A673 (cell line): ENCODE measurements around the gene CREB3L2. TPM values are rescaled to one million over a fixed set of nuclear protein-coding genes. Genes with fewer than 3 reads are reported as not detected.

ENCODE experiments used
- BruUV-seq: library from RNA; stranded (reverse); fragments of 400-500 nt; replicated peaks from 2 replicates; lab custom pipeline; 2021; lab: Mats Ljungman, UMichigan
- CTCF ChIA-PET: fragments of 300-600 bp; sonication (Branson Sonifier 250); formaldehyde crosslinking; loops from one replicate; lab custom pipeline; 2022; ENCODE audit warnings: antibody characterized with exemption; lab: Charles Lee
- POLR2A ChIA-PET: fragments of 300-600 bp; sonication (Branson Sonifier 250); formaldehyde crosslinking; loops from one replicate; lab custom pipeline; 2022; ENCODE audit warnings: antibody characterized with exemption; ENCODE audit not compliant: low non-redundant PET; lab: Charles Lee
- DNase-seq: peaks from one replicate; pipeline ENCODE4 v3.0.0-alpha.2; 2015; ENCODE audit warnings: low spot score
- H3K27ac ChIP-seq: fragments of 200-600 bp; sonication (generic); 2 replicates; pipeline ENCODE4 v1.5.1; 2016; ENCODE audit warnings: mixed run types, low read depth, mild to moderate bottlenecking, mixed read lengths, antibody characterized with exemption, low read length; ENCODE audit not compliant: poor library complexity, severe bottlenecking
- H3K27me3 ChIP-seq: fragments of 200-600 bp; sonication (generic); replicated peaks from 2 replicates; pipeline ENCODE4 v1.6.1; 2017; ENCODE audit warnings: mixed run types, low read depth, mild to moderate bottlenecking, mixed read lengths, antibody characterized with exemption, low read length; ENCODE audit not compliant: insufficient read depth, poor library complexity
- H3K36me3 ChIP-seq: fragments of 200-600 bp; sonication (generic); 2 replicates; pipeline ENCODE4 v1.6.1; 2016; ENCODE audit warnings: mixed run types, mild to moderate bottlenecking, mixed read lengths, antibody characterized with exemption, low read length; ENCODE audit not compliant: insufficient read depth, poor library complexity, severe bottlenecking
- H3K4me1 ChIP-seq: fragments of 200-600 bp; sonication (generic); 2 replicates; pipeline ENCODE4 v1.6.1; 2017; ENCODE audit warnings: mixed run types, mild to moderate bottlenecking, mixed read lengths, antibody characterized with exemption, low read length; ENCODE audit not compliant: insufficient read depth, poor library complexity, severe bottlenecking
- H3K4me3 ChIP-seq: fragments of 200-600 bp; sonication (generic); 2 replicates; pipeline ENCODE4 v1.5.1; 2016; ENCODE audit warnings: low read depth, mixed run types, mild to moderate bottlenecking, mixed read lengths, low read length; ENCODE audit not compliant: poor library complexity, severe bottlenecking
- H3K9me3 ChIP-seq: fragments of 200-600 bp; sonication (generic); 2 replicates; pipeline ENCODE4 v1.6.1; 2016; ENCODE audit warnings: mixed run types, low read depth, mild to moderate bottlenecking, mixed read lengths, antibody characterized with exemption, low read length; ENCODE audit not compliant: poor library complexity, severe bottlenecking
- CTCF ChIP-seq: fragments of 300-800, 200-600 bp; sonication (generic); conservative IDR thresholded peaks from 2 replicates; pipeline ENCODE4 v1.5.1; 2017; ENCODE audit warnings: low read depth, mild to moderate bottlenecking, antibody characterized with exemption, low read length, moderate library complexity, mixed read lengths
- EZH2 ChIP-seq: fragments of 200-600 bp; sonication (generic); IDR thresholded peaks from 2 replicates; pipeline ENCODE4 v1.6.1; 2017; ENCODE audit warnings: borderline replicate concordance, low read depth, mild to moderate bottlenecking, mixed read lengths, antibody characterized with exemption, low read length; ENCODE audit not compliant: poor library complexity, severe bottlenecking
- intact Hi-C: fragments of 100-400 bp; cut with micrococcal nuclease; formaldehyde crosslinking; loops from one replicate; pipeline ENCODE4 v1.10.0; 2022; ENCODE audit not compliant: unreplicated experiment
- total RNA-seq: library from RNA; stranded (reverse); gene quantifications from 2 replicates; pipeline ENCODE4 v1.2.3, GENCODE V29; 2021

Gene CREB3L2
- total RNA-seq, 1 experiment from 2014 or later, result 17.0 TPM

- TF ChIP-seq EZH2, result no peak
- no peak for TF ChIP-seq CTCF
- intact Hi-C loops, result no loop called here
- H3K4me3 ChIP-seq, result no peak overlapping the region
- H3K27me3 ChIP-seq, result peaks cover 4% of the 10 kb centered on the region
- POLR2A ChIA-PET, result no interaction called here
- no peaks in the 10 kb centered on the region for H3K9me3 ChIP-seq
- no TSS peak for BruUV-seq
- H3K27ac ChIP-seq, result no peak overlapping the region
- CTCF ChIA-PET, result interaction anchor here (0.5 kb wide), 1 partner anchor 754 kb away, joined by 3 read pairs; no protein-coding TSS in a partner anchor
- H3K36me3 ChIP-seq, result no peaks in the 10 kb centered on the region
- peaks cover 5% of the 10 kb centered on the region for H3K4me1 ChIP-seq
- no peak for DNase-seq
These were observed 176.4 kb downstream of the CREB3L2 start for GRCh38 chr7:137825489-137825888.

Other genes with a start within 250 kb of the CREB3L2 start
- gene DGKI, start 155.1 kb downstream of the CREB3L2 start, total RNA-seq, result 0.39 TPM in 1 of 2 replicates, not detected in the other
- gene AKR1D1, start 74.4 kb upstream of the CREB3L2 start, total RNA-seq, result not detected in 2 replicates